Tibial nerve (tissue), 3 donors: ENCODE data around the gene PCBP3.

Experiments
- POLR2A ChIP-seq, 2 donors: fragments of 450-650 bp; IDR thresholded peaks; one replicate each; pipeline ENCODE4 v1.6.1; 2017; ENCODE audit warnings: antibody characterized with exemption in 2 of 2, mild to moderate bottlenecking in 2 of 2, moderate library complexity in 2 of 2
- TF ChIP-seq, protein P1 (sequence below), 5 experiments: fragments of 200-600 bp in 3 of 5; fragments of 450-650 bp in 2 of 5; sonication (generic) in 3 of 5; IDR thresholded peaks; one replicate each; pipeline ENCODE4 v1.5.1; 2016 to 2019; ENCODE audit warnings: antibody characterized with exemption in 5 of 5, mild to moderate bottlenecking in 3 of 5, moderate library complexity in 2 of 5

GRCh38 chr21:45829668-45830067 is 186.1 kb downstream of the PCBP3 start:
- TF ChIP-seq POLR2A (IDR thresholded peaks at IDR 0.05), result no peak
- TF ChIP-seq, protein P1, sequence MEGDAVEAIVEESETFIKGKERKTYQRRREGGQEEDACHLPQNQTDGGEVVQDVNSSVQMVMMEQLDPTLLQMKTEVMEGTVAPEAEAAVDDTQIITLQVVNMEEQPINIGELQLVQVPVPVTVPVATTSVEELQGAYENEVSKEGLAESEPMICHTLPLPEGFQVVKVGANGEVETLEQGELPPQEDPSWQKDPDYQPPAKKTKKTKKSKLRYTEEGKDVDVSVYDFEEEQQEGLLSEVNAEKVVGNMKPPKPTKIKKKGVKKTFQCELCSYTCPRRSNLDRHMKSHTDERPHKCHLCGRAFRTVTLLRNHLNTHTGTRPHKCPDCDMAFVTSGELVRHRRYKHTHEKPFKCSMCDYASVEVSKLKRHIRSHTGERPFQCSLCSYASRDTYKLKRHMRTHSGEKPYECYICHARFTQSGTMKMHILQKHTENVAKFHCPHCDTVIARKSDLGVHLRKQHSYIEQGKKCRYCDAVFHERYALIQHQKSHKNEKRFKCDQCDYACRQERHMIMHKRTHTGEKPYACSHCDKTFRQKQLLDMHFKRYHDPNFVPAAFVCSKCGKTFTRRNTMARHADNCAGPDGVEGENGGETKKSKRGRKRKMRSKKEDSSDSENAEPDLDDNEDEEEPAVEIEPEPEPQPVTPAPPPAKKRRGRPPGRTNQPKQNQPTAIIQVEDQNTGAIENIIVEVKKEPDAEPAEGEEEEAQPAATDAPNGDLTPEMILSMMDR (IDR thresholded peaks at IDR 0.05), result no peak
